ENCODE measurements around the gene OR2M3. TPM values are rescaled to one million over a fixed set of nuclear protein-coding genes. Genes with fewer than 3 reads are reported as not detected.

Gene OR2M3
- polyA plus RNA-seq, 1 experiment: not detected

DNA sequence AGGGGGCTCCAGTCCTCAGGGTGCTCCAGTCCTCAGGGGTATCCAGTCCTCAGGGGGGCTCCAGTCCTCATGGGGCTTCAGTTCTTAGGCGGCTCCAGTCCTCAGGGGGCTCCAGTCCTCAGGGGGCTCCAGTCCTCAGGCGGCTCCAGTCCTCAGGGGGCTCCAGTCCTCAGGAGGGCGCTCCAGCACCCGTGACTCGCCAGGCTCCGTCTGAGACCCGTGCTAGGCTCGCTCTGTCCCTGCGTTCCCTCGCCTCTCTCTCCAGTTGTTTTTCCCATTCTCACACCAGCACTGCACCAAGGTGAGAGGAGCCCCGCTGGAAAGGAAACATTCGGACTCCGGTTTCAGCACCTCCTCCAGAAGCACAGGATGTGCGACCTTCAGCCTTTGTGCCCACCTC is 31.9 kb upstream of the OR2M3 start:
- Histone ChIP-seq H3K9me3 (ENCODE audit: control insufficient read depth, insufficient read depth, low read length) (peaks cover 15% of the 10 kb centered on the region), H3K27ac (ENCODE audit: low read depth, low read length) (no peak overlapping the region), H3K27me3 (ENCODE audit: control insufficient read depth, insufficient read depth, low read length) (no peaks in the 10 kb centered on the region), H3K4me3 (ENCODE audit: low read depth, low read length) (no peak overlapping the region)
- ChIA-PET CTCF (no interaction called here), POLR2A (no interaction called here)
- no peak for TF ChIP-seq CTCF (IDR thresholded peaks at IDR 0.05; ENCODE audit: low read depth, low read length)
- no peak for DNase-seq (ENCODE audit: low read depth, low spot score)

- TF ChIP-seq CTCF (IDR thresholded peaks at IDR 0.05; ENCODE audit: low read depth, low read length): no peak
- Histone ChIP-seq H3K9me3 (ENCODE audit: control insufficient read depth, insufficient read depth, low read length) (peaks cover 8% of the 10 kb centered on the region), H3K27me3 (ENCODE audit: control insufficient read depth, insufficient read depth, low read length) (no peaks in the 10 kb centered on the region), H3K27ac (ENCODE audit: low read depth, low read length) (no peak within 1 kb of the TSS), H3K4me3 (ENCODE audit: low read depth, low read length) (no peak within 1 kb of the TSS)
- ChIA-PET CTCF (no interaction called here), POLR2A (no interaction called here)
- no peak for DNase-seq (ENCODE audit: low read depth, low spot score)
These were observed 22.5 kb upstream of the OR2M3 start, which contains the start of gene OR2M2 for GRCh38 chr1:248174521-248174920. OR2M2 (plus strand) TSS chr1:248174821; CDS start chr1:248179986, 5,165 bp downstream.

DNA sequence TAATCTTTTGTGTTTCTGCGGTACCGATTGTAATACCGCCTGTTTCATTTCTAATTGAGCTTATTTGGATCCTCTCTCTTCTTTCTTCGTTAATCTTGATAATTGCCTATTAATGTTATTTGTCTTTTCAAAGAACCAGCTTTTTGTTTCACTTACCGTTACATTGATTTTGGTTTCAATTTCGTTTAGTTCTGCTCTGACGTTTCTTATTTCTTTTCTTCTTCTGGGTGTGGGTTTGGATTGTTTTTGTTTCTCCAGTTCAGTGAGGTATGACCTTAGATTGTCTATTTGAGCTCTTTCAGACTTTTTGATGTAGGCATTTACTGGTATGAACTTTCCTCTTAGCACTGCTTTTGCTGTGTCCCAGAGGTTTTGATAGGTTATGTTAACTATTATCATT is 13.1 kb upstream of the OR2M3 start:
- CTCF ChIA-PET: no interaction called here
- Histone ChIP-seq H3K27me3 (ENCODE audit: control insufficient read depth, insufficient read depth, low read length) (no peaks in the 10 kb centered on the region), H3K4me3 (ENCODE audit: low read depth, low read length) (no peak overlapping the region), H3K9me3 (ENCODE audit: control insufficient read depth, insufficient read depth, low read length) (peaks cover 28% of the 10 kb centered on the region), H3K27ac (ENCODE audit: low read depth, low read length) (no peak overlapping the region)
- DNase-seq (ENCODE audit: low read depth, low spot score): no peak
- POLR2A ChIA-PET: no interaction called here
- no peak for TF ChIP-seq CTCF (IDR thresholded peaks at IDR 0.05; ENCODE audit: low read depth, low read length)

DNA sequence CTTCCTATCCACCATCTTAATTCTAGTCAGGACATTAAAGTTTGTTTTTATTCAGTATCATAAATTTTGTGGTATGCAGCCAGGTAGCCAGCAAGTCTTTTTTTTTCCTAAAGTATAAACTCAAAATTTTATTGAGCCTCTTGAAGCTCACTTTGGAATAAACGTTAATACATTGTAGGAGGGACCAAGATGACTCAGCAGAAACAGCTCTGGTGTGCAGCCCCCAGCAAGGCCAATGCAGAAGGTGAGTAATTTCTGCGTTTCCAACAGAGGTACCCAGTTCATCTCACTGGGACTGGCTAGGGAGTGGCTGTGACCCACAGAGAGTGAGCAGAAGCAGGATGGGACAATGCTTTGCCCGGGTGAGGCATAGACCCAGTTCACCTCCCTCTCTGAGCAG is 9.7 kb upstream of the OR2M3 start:
- ChIA-PET POLR2A (no interaction called here), CTCF (no interaction called here)
- no peak for DNase-seq (ENCODE audit: low read depth, low spot score)
- Histone ChIP-seq H3K27ac (ENCODE audit: low read depth, low read length) (no peak overlapping the region), H3K4me3 (ENCODE audit: low read depth, low read length) (no peak overlapping the region), H3K9me3 (ENCODE audit: control insufficient read depth, insufficient read depth, low read length) (peaks cover 30% of the 10 kb centered on the region), H3K27me3 (ENCODE audit: control insufficient read depth, insufficient read depth, low read length) (no peaks in the 10 kb centered on the region)
- no peak for TF ChIP-seq CTCF (IDR thresholded peaks at IDR 0.05; ENCODE audit: low read depth, low read length)

- CTCF ChIA-PET: no interaction called here
- TF ChIP-seq CTCF (IDR thresholded peaks at IDR 0.05; ENCODE audit: low read depth, low read length): no peak
- Histone ChIP-seq H3K27ac (ENCODE audit: low read depth, low read length) (no peak overlapping the region), H3K9me3 (ENCODE audit: control insufficient read depth, insufficient read depth, low read length) (peaks cover 30% of the 10 kb centered on the region), H3K27me3 (ENCODE audit: control insufficient read depth, insufficient read depth, low read length) (no peaks in the 10 kb centered on the region), H3K4me3 (ENCODE audit: low read depth, low read length) (no peak overlapping the region)
- POLR2A ChIA-PET: no interaction called here
- no peak for DNase-seq (ENCODE audit: low read depth, low spot score)
These were observed 8.0 kb upstream of the OR2M3 start for GRCh38 chr1:248189026-248189425.
